K562 (cell line): ENCODE measurements around the gene SYNJ2. TPM values are rescaled to one million over a fixed set of nuclear protein-coding genes. Genes with fewer than 3 reads are reported as not detected.
A peak's percentile ranks its signal among the peaks of the same experiment; 100 is the strongest.

Experiments
- ARID3A ChIP-seq: IDR thresholded peaks from 2 replicates; pipeline ENCODE4 v1.6.1; 2012; ENCODE audit warnings: low read depth, low read length, improper control_type of control experiment, borderline replicate concordance
- CBX1 ChIP-seq: sonication (generic); IDR thresholded peaks from 2 replicates; pipeline ENCODE4 v1.6.1; 2016; ENCODE audit warnings: antibody characterized with exemption, low read depth, mild to moderate bottlenecking
- CXXC5 ChIP-seq: fragments of 250-450 bp; sonication (Bioruptor Pico); IDR thresholded peaks from 2 replicates; pipeline ENCODE4 v1.8.0; 2022; ENCODE audit warnings: inconsistent platforms, mild to moderate bottlenecking, moderate library complexity
- DDX20 ChIP-seq: fragments of 450-650 bp; IDR thresholded peaks from 2 replicates; pipeline ENCODE4 v1.6.1; 2016; ENCODE audit warnings: missing genetic modification characterization, low read depth, mild to moderate bottlenecking, missing compliant biosample characterization, moderate library complexity
- DNMT1 ChIP-seq: fragments of 450-650 bp; IDR thresholded peaks from 2 replicates; pipeline ENCODE4 v1.6.1; 2016; ENCODE audit warnings: antibody characterized with exemption, mild to moderate bottlenecking
- E2F1 ChIP-seq: sonication (generic); formaldehyde crosslinking; IDR thresholded peaks from 2 replicates; pipeline ENCODE4 v1.8.1; 2023; ENCODE audit warnings: mild to moderate bottlenecking, missing genetic modification reagents, moderate library complexity
- ELF1 ChIP-seq: fragments of 200-800 bp; sonication (Bioruptor generic); IDR thresholded peaks from 2 replicates; pipeline ENCODE4 v1.6.1; 2016; ENCODE audit warnings: missing genetic modification characterization, missing compliant biosample characterization
- ELF4 ChIP-seq: fragments of 450-650 bp; formaldehyde crosslinking; IDR thresholded peaks from 2 replicates; pipeline ENCODE4 v1.4.0; 2022; ENCODE audit warnings: missing genetic modification characterization
- ETS1 ChIP-seq: conservative IDR thresholded peaks from 2 replicates; pipeline ENCODE4 v1.6.1; 2011; ENCODE audit warnings: low read depth, mild to moderate bottlenecking, low read length; ENCODE audit not compliant: control insufficient read depth
- HNRNPUL1 ChIP-seq: fragments of 200-400 bp; formaldehyde crosslinking; IDR thresholded peaks from 2 replicates; pipeline ENCODE4 v1.6.1; 2017; ENCODE audit warnings: low read length
- MAFF ChIP-seq: IDR thresholded peaks from 2 replicates; pipeline ENCODE4 v1.6.1; 2012; ENCODE audit warnings: low read length, improper control_type of control experiment
- NFATC3 ChIP-seq: fragments of 450-650 bp; IDR thresholded peaks from 2 replicates; pipeline ENCODE4 v1.6.1; 2017; ENCODE audit warnings: mild to moderate bottlenecking
- NR2F6 ChIP-seq: fragments of 450-650 bp; formaldehyde crosslinking; IDR thresholded peaks from 2 replicates; pipeline ENCODE4 v1.4.0; 2020; ENCODE audit warnings: mild to moderate bottlenecking
- PHF20 ChIP-seq: fragments of 450-650 bp; IDR thresholded peaks from 2 replicates; pipeline ENCODE4 v1.6.1; 2018; ENCODE audit not compliant: partially characterized antibody
- RBM17 ChIP-seq: fragments of 200-400 bp; formaldehyde crosslinking; IDR thresholded peaks from 2 replicates; pipeline ENCODE4 v1.6.1; 2017; ENCODE audit warnings: low read depth, mild to moderate bottlenecking, low read length, borderline replicate concordance
- TRIM28 ChIP-seq: fragments of 450-650 bp; IDR thresholded peaks from 2 replicates; pipeline ENCODE4 v1.6.1; 2017
- USF2 ChIP-seq: sonication (generic); formaldehyde crosslinking; IDR thresholded peaks from 2 replicates; pipeline ENCODE4 v1.5.0; 2020; ENCODE audit warnings: missing genetic modification reagents
- YBX1 ChIP-seq: fragments of 450-650 bp; IDR thresholded peaks from 2 replicates; pipeline ENCODE4 v1.7.1; 2016; ENCODE audit warnings: mild to moderate bottlenecking
- ZNF518B ChIP-seq: fragments of 250-450 bp; sonication (Bioruptor Pico); IDR thresholded peaks from 2 replicates; pipeline ENCODE4 v1.5.0; 2021; ENCODE audit warnings: mild to moderate bottlenecking, moderate library complexity
- ZNF551 ChIP-seq: fragments of 250-450 bp; sonication (Bioruptor Pico); IDR thresholded peaks from 2 replicates; pipeline ENCODE4 v1.5.0; 2021; ENCODE audit warnings: mild to moderate bottlenecking, moderate library complexity
- ZNF668 ChIP-seq: fragments of 250-450 bp; sonication (Bioruptor Pico); IDR thresholded peaks from 2 replicates; pipeline ENCODE4 v1.8.0; 2022; ENCODE audit warnings: mild to moderate bottlenecking, inconsistent platforms
- ZNF785 ChIP-seq: fragments of 250-450 bp; sonication (Bioruptor Pico); IDR thresholded peaks from 2 replicates; pipeline ENCODE4 v1.4.0; 2020; ENCODE audit warnings: mild to moderate bottlenecking
- ZZZ3 ChIP-seq: fragments of 450-650 bp; IDR thresholded peaks from 2 replicates; pipeline ENCODE4 v1.6.1; 2016; ENCODE audit warnings: antibody characterized with exemption, mild to moderate bottlenecking, moderate library complexity
- polyA plus RNA-seq, 8 experiments: library from polyadenylated mRNA; depleted of rRNA in 4 of 8; stranded (reverse) in 5 of 8; unstranded in 3 of 8; fragments of >200 nt; fragmentation: Nextera tagmentation in 2 of 8; fragmentation: Illumina TruSeq in 1 of 8; extraction: Ambion mirVana in 2 of 8; extraction: Trizol in 1 of 8; gene quantifications; 2 replicates each; pipeline versions ENCODE4 v1.2.1 to v1.2.3, GENCODE V29; 2011 to 2014; ENCODE audit warnings: inconsistent platforms in 1 of 8, missing spikeins in 1 of 8
- total RNA-seq, 7 experiments: library from RNA; depleted of rRNA in 6 of 7; stranded (reverse); fragments of >200 nt in 6 of 7; fragmentation: Illumina TruSeq in 2 of 7; extraction: Trizol in 2 of 7; gene quantifications; 2 replicates each; pipeline versions ENCODE4 v1.2.1 to v1.2.3, GENCODE V29; 2011 to 2021; ENCODE audit warnings: low replicate concordance in 1 of 7

SYNJ2 gene
- total and polyA plus RNA-seq, 9 of the 15 experiments (the other 6 are each of a cell fraction or from before 2014, with no cell fraction given): 3.0 to 27.7 (median 17.8) TPM

- TF ChIP-seq ZNF551 (CRISPR knock-in tag) (no peak), ARID3A (no peak), ZNF785 (CRISPR knock-in tag) (no peak), MAFF (no peak), ELF1 (no peak), ZNF668 (CRISPR knock-in tag) (no peak), DNMT1 (no peak), NR2F6 (no peak), YBX1 (no peak), ZZZ3 (no peak), ZNF518B (no peak), PHF20 (no peak), USF2 (CRISPR knock-in tag) (no peak), ETS1 (no peak), NFATC3 (no peak), HNRNPUL1 (no peak), ELF4 (CRISPR knock-in tag) (no peak), E2F1 (CRISPR knock-in tag) (no peak), CXXC5 (CRISPR knock-in tag) (peak; percentile 94), DDX20 (tag) (no peak), CBX1 (no peak), TRIM28 (no peak), RBM17 (no peak)
Measured at GRCh38 chr6:158042245-158042798, 60.7 kb downstream of the SYNJ2 start (continued).
